22Rv1 (cell line): ENCODE results near the gene EFCAB10.

Experiments
- H3K27ac ChIP-seq: fragments of 450-650 bp; 2 replicates; pipeline ENCODE4 v1.5.1; 2017
- ZFX ChIP-seq: fragments of 450-650 bp; IDR thresholded peaks from 2 replicates; pipeline ENCODE4 v1.6.1; 2017; ENCODE audit warnings: antibody characterized with exemption, borderline replicate concordance
- TF ChIP-seq, protein P1 (sequence below): fragments of 450-650 bp; IDR thresholded peaks from 2 replicates; pipeline ENCODE4 v1.5.1; 2017; ENCODE audit warnings: mild to moderate bottlenecking

EFCAB10 gene

GRCh38 chr7:105596866-105597265 lies 15.6 kb upstream of the EFCAB10 start:
- TF ChIP-seq, protein P1, sequence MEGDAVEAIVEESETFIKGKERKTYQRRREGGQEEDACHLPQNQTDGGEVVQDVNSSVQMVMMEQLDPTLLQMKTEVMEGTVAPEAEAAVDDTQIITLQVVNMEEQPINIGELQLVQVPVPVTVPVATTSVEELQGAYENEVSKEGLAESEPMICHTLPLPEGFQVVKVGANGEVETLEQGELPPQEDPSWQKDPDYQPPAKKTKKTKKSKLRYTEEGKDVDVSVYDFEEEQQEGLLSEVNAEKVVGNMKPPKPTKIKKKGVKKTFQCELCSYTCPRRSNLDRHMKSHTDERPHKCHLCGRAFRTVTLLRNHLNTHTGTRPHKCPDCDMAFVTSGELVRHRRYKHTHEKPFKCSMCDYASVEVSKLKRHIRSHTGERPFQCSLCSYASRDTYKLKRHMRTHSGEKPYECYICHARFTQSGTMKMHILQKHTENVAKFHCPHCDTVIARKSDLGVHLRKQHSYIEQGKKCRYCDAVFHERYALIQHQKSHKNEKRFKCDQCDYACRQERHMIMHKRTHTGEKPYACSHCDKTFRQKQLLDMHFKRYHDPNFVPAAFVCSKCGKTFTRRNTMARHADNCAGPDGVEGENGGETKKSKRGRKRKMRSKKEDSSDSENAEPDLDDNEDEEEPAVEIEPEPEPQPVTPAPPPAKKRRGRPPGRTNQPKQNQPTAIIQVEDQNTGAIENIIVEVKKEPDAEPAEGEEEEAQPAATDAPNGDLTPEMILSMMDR = no peak
- no peak for TF ChIP-seq ZFX
- no peak overlapping the region for H3K27ac ChIP-seq

DNA sequence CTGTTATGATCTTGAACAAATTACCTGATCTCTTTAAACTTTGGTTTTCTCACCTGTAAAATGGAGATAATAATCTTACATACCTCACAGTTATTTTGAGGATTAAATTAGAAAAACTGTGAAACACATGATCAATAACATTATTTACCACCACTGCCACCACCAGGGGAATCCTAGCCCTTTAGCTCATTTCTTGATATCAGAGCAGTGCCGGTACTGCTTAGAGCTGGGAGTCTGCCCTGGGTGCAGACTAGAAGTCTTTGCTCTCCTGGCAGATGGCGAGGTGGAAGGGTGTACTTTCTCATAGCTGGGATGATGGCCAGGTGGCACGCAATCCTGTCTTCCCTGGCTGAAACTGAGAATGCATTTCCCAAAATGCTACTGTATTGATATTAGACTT lies 12.7 kb upstream of the EFCAB10 start:
- TF ChIP-seq, protein P1 = no peak
- H3K27ac ChIP-seq = no peak overlapping the region

- TF ChIP-seq ZFX = no peak
- TF ChIP-seq, protein P1 = no peak
- H3K27ac ChIP-seq = no peak overlapping the region
Measured at GRCh38 chr7:105591522-105591921, 10.2 kb upstream of the EFCAB10 start.

DNA sequence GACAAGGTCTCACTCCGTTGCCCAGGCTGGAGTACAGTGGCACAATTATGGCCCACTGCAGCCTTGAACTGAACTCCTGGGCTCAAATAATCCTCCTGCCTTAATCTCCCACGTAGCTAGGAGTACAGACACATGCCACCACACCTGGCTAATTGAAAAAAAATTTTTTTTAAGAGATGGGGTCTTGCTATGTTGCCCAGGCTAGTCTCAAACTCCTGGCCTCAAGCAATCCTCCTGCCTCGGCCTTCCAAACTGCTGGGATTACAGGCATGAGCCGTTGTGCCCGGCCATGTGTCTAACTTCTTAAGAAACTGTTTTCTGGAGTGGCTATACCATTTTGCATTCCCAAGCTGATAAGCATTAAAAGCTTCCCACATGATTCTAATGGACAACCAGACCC lies 9.5 kb upstream of the EFCAB10 start:
- no peak for TF ChIP-seq ZFX
- TF ChIP-seq, protein P1 = no peak
- H3K27ac ChIP-seq = no peak overlapping the region

DNA sequence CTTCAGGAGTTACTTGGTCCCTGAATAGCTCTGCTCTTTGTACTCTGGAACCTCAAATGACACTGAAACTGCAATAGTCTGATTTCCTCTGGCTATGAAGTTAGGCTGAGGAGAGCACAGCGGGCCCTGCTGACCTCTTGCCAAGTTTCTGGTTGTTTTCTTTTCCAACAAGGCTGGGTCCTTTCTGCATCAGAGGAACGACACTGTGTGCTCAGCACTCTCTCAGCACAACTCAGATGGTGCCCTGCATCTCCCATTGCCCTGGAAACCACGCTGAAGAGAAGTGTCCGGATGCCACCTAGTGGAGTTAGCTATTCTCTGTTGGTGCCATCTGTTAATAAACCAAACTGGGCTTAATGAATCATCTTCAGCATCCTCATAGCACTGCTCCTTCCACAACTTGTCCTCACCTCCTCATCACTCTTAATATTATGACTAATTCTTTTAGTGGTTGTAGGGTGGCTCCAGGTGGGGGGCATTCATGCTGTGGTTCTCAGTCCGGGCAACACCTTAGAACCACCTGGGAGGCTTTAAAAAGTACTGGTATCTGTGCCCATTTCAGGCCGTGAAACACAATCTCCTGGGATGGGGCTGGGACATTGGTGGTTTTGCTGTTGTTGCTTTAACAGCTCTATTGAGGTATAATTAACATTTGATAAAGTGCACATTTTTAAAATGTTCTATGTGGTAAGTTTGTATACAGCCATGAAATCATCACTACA lies 8.2 kb upstream of the EFCAB10 start:
- H3K27ac ChIP-seq = no peak overlapping the region
- TF ChIP-seq, protein P1 = peak; percentile 91
- no peak for TF ChIP-seq ZFX

GRCh38 chr7:105587909-105588635 lies 6.8 kb upstream of the EFCAB10 start:
- no peak overlapping the region for H3K27ac ChIP-seq
- no peak for TF ChIP-seq ZFX
- TF ChIP-seq, protein P1 = no peak

GRCh38 chr7:105585850-105586500 lies 4.7 kb upstream of the EFCAB10 start:
- no peak overlapping the region for H3K27ac ChIP-seq
- TF ChIP-seq ZFX = no peak
- TF ChIP-seq, protein P1 = no peak
